Measurements from ENCODE around the gene ADNP. TPM values are rescaled to one million over a fixed set of nuclear protein-coding genes. Genes with fewer than 3 reads are reported as not detected.

Gene ADNP
- polyA plus RNA-seq, 1 donor from 2014 or later: 78.5 TPM

GRCh38 chr20:50918403-50918802 lies 12.8 kb downstream of the ADNP start:
- no peak overlapping the region for H3K4me2 ChIP-seq (ENCODE audit: low read length)
- H3K9ac ChIP-seq (ENCODE audit: low read length): no peak overlapping the region
- H3K9me2 ChIP-seq (ENCODE audit: insufficient read depth, low read length): no peaks in the 10 kb centered on the region
- H3F3A ChIP-seq (ENCODE audit: insufficient read depth, low read length, poor library complexity, severe bottlenecking): peaks cover 3% of the 10 kb centered on the region
- TF ChIP-seq EP300 (conservative IDR thresholded peaks at IDR 0.05; ENCODE audit: poor library complexity, severe bottlenecking) (no peak), CTCF (IDR thresholded peaks at IDR 0.05; ENCODE audit: poor library complexity, severe bottlenecking) (no peak), SMC3 (conservative IDR thresholded peaks at IDR 0.05; ENCODE audit: poor library complexity) (no peak), RAD21 (conservative IDR thresholded peaks at IDR 0.05) (no peak), EZH2 (IDR thresholded peaks at IDR 0.05; ENCODE audit: borderline replicate concordance, insufficient read depth, low read length, poor library complexity, severe bottlenecking) (no peak), TAF1 (IDR thresholded peaks at IDR 0.05; ENCODE audit: low read depth) (no peak), POLR2AphosphoS5 (IDR thresholded peaks at IDR 0.05) (no peak), MXI1 (conservative IDR thresholded peaks at IDR 0.05; ENCODE audit: poor library complexity, severe bottlenecking) (no peak)
- TF ChIP-seq, protein P1, sequence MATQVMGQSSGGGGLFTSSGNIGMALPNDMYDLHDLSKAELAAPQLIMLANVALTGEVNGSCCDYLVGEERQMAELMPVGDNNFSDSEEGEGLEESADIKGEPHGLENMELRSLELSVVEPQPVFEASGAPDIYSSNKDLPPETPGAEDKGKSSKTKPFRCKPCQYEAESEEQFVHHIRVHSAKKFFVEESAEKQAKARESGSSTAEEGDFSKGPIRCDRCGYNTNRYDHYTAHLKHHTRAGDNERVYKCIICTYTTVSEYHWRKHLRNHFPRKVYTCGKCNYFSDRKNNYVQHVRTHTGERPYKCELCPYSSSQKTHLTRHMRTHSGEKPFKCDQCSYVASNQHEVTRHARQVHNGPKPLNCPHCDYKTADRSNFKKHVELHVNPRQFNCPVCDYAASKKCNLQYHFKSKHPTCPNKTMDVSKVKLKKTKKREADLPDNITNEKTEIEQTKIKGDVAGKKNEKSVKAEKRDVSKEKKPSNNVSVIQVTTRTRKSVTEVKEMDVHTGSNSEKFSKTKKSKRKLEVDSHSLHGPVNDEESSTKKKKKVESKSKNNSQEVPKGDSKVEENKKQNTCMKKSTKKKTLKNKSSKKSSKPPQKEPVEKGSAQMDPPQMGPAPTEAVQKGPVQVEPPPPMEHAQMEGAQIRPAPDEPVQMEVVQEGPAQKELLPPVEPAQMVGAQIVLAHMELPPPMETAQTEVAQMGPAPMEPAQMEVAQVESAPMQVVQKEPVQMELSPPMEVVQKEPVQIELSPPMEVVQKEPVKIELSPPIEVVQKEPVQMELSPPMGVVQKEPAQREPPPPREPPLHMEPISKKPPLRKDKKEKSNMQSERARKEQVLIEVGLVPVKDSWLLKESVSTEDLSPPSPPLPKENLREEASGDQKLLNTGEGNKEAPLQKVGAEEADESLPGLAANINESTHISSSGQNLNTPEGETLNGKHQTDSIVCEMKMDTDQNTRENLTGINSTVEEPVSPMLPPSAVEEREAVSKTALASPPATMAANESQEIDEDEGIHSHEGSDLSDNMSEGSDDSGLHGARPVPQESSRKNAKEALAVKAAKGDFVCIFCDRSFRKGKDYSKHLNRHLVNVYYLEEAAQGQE (IDR thresholded peaks at IDR 0.05; ENCODE audit: borderline replicate concordance): no peak
- H3K9me3 ChIP-seq (ENCODE audit: low read length): no peaks in the 10 kb centered on the region
- no peaks in the 10 kb centered on the region for H3K27me3 ChIP-seq (ENCODE audit: insufficient read depth, low read depth, low read length)
- peaks cover 91% of the 10 kb centered on the region for H4K20me1 ChIP-seq (ENCODE audit: insufficient read depth)
- no peak overlapping the region for H3K27ac ChIP-seq (ENCODE audit: low read length)
- H2AFZ ChIP-seq (ENCODE audit: low read depth, low read length): no peak overlapping the region
- peaks cover 98% of the 10 kb centered on the region for H3K79me2 ChIP-seq (replicated peaks; ENCODE audit: insufficient read depth, low read length)
- no peak overlapping the region for H3K4me3 ChIP-seq (ENCODE audit: low read length)
- no peaks in the 10 kb centered on the region for H3K36me3 ChIP-seq (ENCODE audit: insufficient read depth, low read length)

- Histone ChIP-seq H3K4me2 (ENCODE audit: low read length) (no peak overlapping the region), H3K27me3 (ENCODE audit: insufficient read depth, low read depth, low read length) (no peaks in the 10 kb centered on the region), H3K9me3 (ENCODE audit: low read length) (no peaks in the 10 kb centered on the region), H3K4me3 (ENCODE audit: low read length) (no peak overlapping the region), H3K9ac (ENCODE audit: low read length) (no peak overlapping the region), H3K36me3 (ENCODE audit: insufficient read depth, low read length) (no peaks in the 10 kb centered on the region), H4K20me1 (ENCODE audit: insufficient read depth) (peaks cover 93% of the 10 kb centered on the region), H3K79me2 (replicated peaks; ENCODE audit: insufficient read depth, low read length) (peaks cover 98% of the 10 kb centered on the region), H3K9me2 (ENCODE audit: insufficient read depth, low read length) (no peaks in the 10 kb centered on the region), H3F3A (ENCODE audit: insufficient read depth, low read length, poor library complexity, severe bottlenecking) (no peaks in the 10 kb centered on the region), H2AFZ (ENCODE audit: low read depth, low read length) (no peak overlapping the region), H3K27ac (ENCODE audit: low read length) (no peak overlapping the region)
- TF ChIP-seq SMC3 (conservative IDR thresholded peaks at IDR 0.05; ENCODE audit: poor library complexity) (no peak), EZH2 (IDR thresholded peaks at IDR 0.05; ENCODE audit: borderline replicate concordance, insufficient read depth, low read length, poor library complexity, severe bottlenecking) (no peak), TAF1 (IDR thresholded peaks at IDR 0.05; ENCODE audit: low read depth) (no peak), RAD21 (conservative IDR thresholded peaks at IDR 0.05) (no peak), EP300 (conservative IDR thresholded peaks at IDR 0.05; ENCODE audit: poor library complexity, severe bottlenecking) (no peak), MXI1 (conservative IDR thresholded peaks at IDR 0.05; ENCODE audit: poor library complexity, severe bottlenecking) (no peak)
- TF ChIP-seq, protein P1 (IDR thresholded peaks at IDR 0.05; ENCODE audit: borderline replicate concordance): no peak
Measured at GRCh38 chr20:50916934-50917333, 14.3 kb downstream of the ADNP start.

Measured in neural cell (in vitro differentiated cells).